ENCODE measurements around the gene IRF6. TPM values are rescaled to one million over a fixed set of nuclear protein-coding genes. Genes with fewer than 3 reads are reported as not detected.

Gene IRF6
- total RNA-seq, 6 experiments from 2014 or later, result 24.9 to 33.9 (median 28.9) TPM

- Histone ChIP-seq H3K27ac (peak within 1 kb of the TSS; percentile 44 to 65 (median 54)), H3K27me3 (no peaks in the 10 kb centered on the region), H3K36me3 (peaks cover 0 to 19% (median 9%) of the 10 kb centered on the region in 4 donors), H3K4me3 (peak within 1 kb of the TSS; percentile 69 to 92 (median 74)), H3K9me3 (no peaks in the 10 kb centered on the region), H3K4me1 (peaks cover 0 to 8% (median 0%) of the 10 kb centered on the region in 4 donors)
- TF ChIP-seq CTCF (IDR thresholded peaks at IDR 0.05) (peak; percentile 63 to 71 (median 67)), POLR2A (IDR thresholded peaks at IDR 0.05) (peak; percentile 88)
- 10% methylated on average over 44 of the region's 51 CpGs for WGBS (ENCODE audit: insufficient coverage, low coverage, low lambda C conversion rate, missing lambda C conversion rate)
- peak; percentile 89 to 93 (median 92) for DNase-seq
- ATAC-seq, result peak; percentile 97 to 99 (median 98)
- intact Hi-C loops (cut with DNase I), result no loop called here
Observed at GRCh38 chr1:209827384-209828262, 21.7 kb upstream of the IRF6 start, which contains the start of gene UTP25. UTP25 (plus strand) TSS chr1:209827972; CDS start chr1:209828064, 92 bp downstream.

DNA sequence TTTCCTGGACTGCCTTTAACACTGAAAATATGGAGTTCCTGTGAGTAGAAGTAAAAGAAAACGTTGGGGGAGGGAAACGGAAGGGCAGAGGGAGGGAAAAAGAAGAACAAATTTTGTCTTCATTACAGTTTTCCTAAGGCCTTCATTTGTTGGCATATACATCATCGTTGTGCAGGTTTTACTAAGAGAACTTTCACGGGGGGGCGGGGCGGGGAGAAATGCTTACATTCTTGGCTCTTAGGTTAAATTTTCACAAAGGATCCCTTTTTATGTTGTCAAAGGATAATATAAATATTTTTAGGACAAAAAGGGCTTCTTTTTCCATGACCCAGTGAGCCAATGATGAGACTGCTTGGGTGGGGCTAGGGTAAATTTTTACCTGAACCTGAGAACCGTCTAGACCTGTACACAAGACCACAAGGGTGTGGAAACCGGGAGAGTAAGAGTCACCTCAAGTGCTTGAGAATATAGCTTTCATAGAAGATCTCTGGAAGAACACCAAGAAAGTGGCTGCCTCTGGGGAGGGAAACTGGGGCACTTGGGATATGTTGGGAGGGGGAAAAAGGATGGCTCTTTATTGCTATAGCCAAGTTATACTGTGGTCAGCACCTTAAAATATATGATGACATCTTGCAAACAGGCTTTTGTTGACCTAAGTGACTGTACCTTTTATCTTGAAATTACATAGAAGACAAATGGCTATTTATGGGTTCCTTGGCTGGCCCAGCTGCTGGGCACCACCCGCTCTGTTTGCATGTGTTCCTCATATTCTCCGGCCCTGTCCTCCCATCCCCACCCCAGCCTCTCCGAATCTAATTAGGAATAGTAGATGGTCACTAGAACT lies 19.9 kb upstream of the IRF6 start:
- DNase-seq (no peak), ATAC-seq (no peak)
- intact Hi-C loops (cut with DNase I), result no loop called here
- 67% methylated on average over 11 of the region's 11 CpGs for WGBS (ENCODE audit: insufficient coverage, low coverage, low lambda C conversion rate, missing lambda C conversion rate)
- no peaks in the 10 kb centered on the region for H3K9me3 ChIP-seq
- TF ChIP-seq POLR2A (IDR thresholded peaks at IDR 0.05), result no peak
- H3K27me3 ChIP-seq, result no peaks in the 10 kb centered on the region
- H3K36me3 ChIP-seq, result peaks cover 0 to 3% (median 1%) of the 10 kb centered on the region in 4 donors
- H3K27ac ChIP-seq, result no peak overlapping the region
- no peak overlapping the region for H3K4me3 ChIP-seq
- peaks cover 0 to 8% (median 0%) of the 10 kb centered on the region in 4 donors for H3K4me1 ChIP-seq

GRCh38 chr1:209823143-209824041 lies 17.4 kb upstream of the IRF6 start:
- WGBS (ENCODE audit: insufficient coverage, low coverage, low lambda C conversion rate, missing lambda C conversion rate), result 30% methylated on average over 12 of the region's 12 CpGs
- Histone ChIP-seq H3K4me3 (no peak overlapping the region), H3K36me3 (no peaks in the 10 kb centered on the region), H3K4me1 (no peaks in the 10 kb centered on the region), H3K9me3 (no peaks in the 10 kb centered on the region), H3K27ac (no peak overlapping the region), H3K27me3 (no peaks in the 10 kb centered on the region)
- no peak for DNase-seq
- ATAC-seq, result peak; percentile 46 to 62 (median 57)
- TF ChIP-seq POLR2A (IDR thresholded peaks at IDR 0.05) (no peak), CTCF (IDR thresholded peaks at IDR 0.05) (peak; percentile 60 to 79 (median 74))
- intact Hi-C loops (cut with DNase I), result no loop called here

- 56% methylated on average over 7 of the region's 7 CpGs for WGBS (ENCODE audit: insufficient coverage, low coverage, low lambda C conversion rate, missing lambda C conversion rate)
- no peaks in the 10 kb centered on the region for H3K4me1 ChIP-seq
- intact Hi-C loops (cut with DNase I), result no loop called here
- no peak for TF ChIP-seq POLR2A (IDR thresholded peaks at IDR 0.05)
- TF ChIP-seq CTCF (IDR thresholded peaks at IDR 0.05), result no peak
- H3K27ac ChIP-seq, result no peak overlapping the region
- H3K36me3 ChIP-seq, result no peaks in the 10 kb centered on the region
- no peak for DNase-seq
- H3K27me3 ChIP-seq, result no peaks in the 10 kb centered on the region
- H3K4me3 ChIP-seq, result no peak overlapping the region
- ATAC-seq, result no peak
- no peaks in the 10 kb centered on the region for H3K9me3 ChIP-seq
Observed at GRCh38 chr1:209822706-209823105, 16.8 kb upstream of the IRF6 start.

Data from right lobe of liver (tissue), 6 donors.